ENCODE data around the gene LAIR1. TPM values are rescaled to one million over a fixed set of nuclear protein-coding genes. Genes with fewer than 3 reads are reported as not detected.
A peak's percentile ranks its signal among the peaks of the same experiment; 100 is the strongest.
"Not testable (repeated sequence)": the region's sequence is repeated elsewhere in the genome, so short reads cannot be mapped to it uniquely, and the experiment has no call there.

The LAIR1 gene
- total RNA-seq, 1 donor from 2014 or later: not detected

DNA sequence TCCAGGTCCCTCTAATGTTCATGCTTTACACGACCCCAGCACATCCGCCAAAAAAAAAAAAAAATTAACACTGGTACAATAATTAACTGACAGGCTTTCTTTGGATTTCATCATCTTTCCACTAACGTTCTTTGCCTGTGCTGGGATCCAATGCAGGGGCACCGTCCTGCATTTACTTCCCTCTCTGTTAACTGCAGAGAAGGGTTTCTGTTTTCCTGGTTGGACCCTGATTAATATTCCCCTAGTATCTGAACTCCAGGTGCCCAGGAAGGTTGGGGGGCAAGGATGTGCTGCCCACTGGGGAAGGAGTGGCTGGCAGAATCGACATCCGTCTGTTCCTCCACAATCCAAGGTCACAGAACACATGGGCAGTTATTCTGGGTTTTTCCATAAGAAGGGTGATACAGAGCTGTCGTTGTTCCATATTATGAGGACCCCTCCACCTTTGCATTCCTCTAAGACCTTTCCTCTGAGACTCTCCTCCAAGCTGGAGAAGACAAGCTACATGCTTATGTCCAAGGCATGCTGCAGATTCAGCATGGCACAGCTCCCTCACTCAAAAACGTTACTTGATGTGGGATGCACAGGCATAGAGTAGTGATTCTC, 4.5 kb upstream of the LAIR1 start:
- TF ChIP-seq CTCF (IDR thresholded peaks at IDR 0.05; ENCODE audit: unreplicated experiment): no peak
- Mint-ChIP-seq H3K27me3 (peaks cover 20% of the 10 kb centered on the region), H3K4me3 (ENCODE audit: low read depth) (no peak overlapping the region), H3K9me3 (ENCODE audit: low read depth) (no peaks in the 10 kb centered on the region), H3K27ac (no peak overlapping the region), H3K36me3 (ENCODE audit: insufficient read depth) (no peaks in the 10 kb centered on the region), H3K4me1 (ENCODE audit: low read depth) (no peaks in the 10 kb centered on the region)
- no peak for DNase-seq (ENCODE audit: low spot score, unreplicated experiment)

GRCh38 chr19:54366811-54367210, 2.1 kb upstream of the LAIR1 start:
- no peak for TF ChIP-seq CTCF (IDR thresholded peaks at IDR 0.05; ENCODE audit: unreplicated experiment)
- no peaks in the 10 kb centered on the region for H3K36me3 Mint-ChIP-seq (ENCODE audit: insufficient read depth)
- no peak overlapping the region for H3K4me3 Mint-ChIP-seq (ENCODE audit: low read depth)
- H3K27me3 Mint-ChIP-seq: peaks cover 33% of the 10 kb centered on the region
- H3K4me1 Mint-ChIP-seq (ENCODE audit: low read depth): no peaks in the 10 kb centered on the region
- no peak for DNase-seq (ENCODE audit: low spot score, unreplicated experiment)
- H3K27ac Mint-ChIP-seq: no peak overlapping the region
- H3K9me3 Mint-ChIP-seq (ENCODE audit: low read depth): no peaks in the 10 kb centered on the region

DNA sequence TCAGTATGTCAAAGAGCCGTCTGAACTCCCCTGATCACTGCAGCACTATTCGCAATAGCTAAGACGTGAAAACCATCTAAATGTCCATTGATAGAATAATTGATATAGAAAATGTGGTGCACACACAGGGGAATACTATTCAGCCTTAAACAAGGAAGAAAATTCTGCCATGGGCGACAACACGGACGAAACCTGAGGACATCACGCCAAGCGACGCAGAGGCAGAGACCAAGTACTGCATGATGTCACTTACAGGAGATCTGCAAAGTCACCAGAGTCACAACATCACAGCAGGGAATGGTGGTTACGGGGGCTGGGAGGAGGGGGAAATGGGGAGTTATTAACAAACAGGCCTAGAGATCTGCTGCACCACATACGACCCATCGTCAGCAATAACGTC, 1.1 kb upstream of the LAIR1 start:
- H3K4me1 Mint-ChIP-seq (ENCODE audit: low read depth); H3K4me3 Mint-ChIP-seq (ENCODE audit: low read depth); H3K9me3 Mint-ChIP-seq (ENCODE audit: low read depth); DNase-seq (ENCODE audit: low spot score, unreplicated experiment); H3K27ac Mint-ChIP-seq; H3K36me3 Mint-ChIP-seq (ENCODE audit: insufficient read depth): not testable (repeated sequence)
- H3K27me3 Mint-ChIP-seq: peaks cover 38% of the 10 kb centered on the region

DNA sequence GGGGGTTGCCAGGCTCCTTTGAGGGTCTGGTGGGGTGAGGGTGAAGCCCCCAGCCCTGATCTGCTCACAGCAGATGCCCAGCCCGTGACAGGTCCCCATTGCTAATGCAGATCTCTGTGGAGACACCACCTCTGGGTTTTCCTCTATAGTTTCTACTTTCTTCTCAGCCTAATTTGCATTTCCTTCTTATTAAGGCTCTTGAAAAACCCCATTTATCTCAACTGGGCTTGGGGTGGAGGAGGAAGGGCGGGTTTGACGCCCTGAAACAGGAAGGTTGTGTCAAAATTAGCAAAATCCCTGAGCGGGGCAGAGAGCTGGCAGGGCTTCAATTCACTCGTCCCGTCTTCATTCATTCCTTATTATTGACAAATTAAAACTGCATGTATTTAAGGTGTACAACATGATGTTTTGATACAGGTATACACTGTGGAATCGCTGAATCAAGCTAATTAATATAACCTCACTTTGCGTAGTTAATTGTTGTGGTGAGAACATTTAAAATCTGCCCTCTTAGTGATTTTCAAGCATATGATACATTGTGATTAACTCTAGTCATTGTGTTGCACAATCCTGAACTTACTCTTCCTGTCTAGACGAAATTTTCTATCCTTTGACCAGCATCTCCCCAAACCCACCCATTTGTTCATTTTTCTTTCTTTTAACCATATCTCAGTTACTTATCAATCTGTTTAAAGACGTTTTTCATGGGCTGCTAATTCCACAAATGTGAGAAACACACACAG, 2.9 kb downstream of the LAIR1 start:
- H3K27ac Mint-ChIP-seq; H3K4me1 Mint-ChIP-seq (ENCODE audit: low read depth); H3K4me3 Mint-ChIP-seq (ENCODE audit: low read depth); H3K36me3 Mint-ChIP-seq (ENCODE audit: insufficient read depth); H3K9me3 Mint-ChIP-seq (ENCODE audit: low read depth); DNase-seq (ENCODE audit: low spot score, unreplicated experiment): not testable (repeated sequence)
- H3K27me3 Mint-ChIP-seq: peaks cover 30% of the 10 kb centered on the region

DNA sequence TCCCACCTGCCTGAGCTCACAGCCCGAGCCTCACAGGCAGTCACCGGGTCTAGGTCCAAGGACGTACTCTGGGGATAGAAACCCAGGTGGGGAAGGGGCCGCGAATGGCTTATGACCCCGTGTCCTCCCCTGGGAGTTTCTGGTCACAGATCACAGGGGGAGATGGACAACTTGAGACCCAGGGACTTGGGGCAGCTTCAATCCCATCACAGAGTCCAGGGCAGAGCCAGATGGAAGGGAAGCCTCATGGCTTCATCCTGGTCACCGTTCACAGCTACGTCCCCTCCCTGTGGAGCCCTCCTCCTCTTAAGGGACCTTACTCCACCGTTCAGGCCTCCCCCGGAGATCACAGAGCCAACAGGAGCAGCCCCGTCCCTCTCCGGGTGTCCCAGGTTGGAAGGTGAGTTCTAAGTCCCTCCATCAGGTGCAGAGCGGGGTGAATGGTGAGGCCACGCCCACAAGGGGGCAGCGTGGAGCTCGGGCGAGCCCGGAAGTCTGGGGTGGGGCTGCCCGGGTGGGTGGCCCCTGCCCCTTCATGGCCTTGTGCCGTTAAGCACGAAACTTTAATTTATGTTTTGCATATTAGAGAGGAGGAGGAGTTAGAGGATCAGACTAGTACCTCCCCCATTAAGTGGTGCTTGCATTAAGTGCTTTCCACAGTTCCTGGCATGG, 5.4 kb downstream of the LAIR1 start:
- peak; percentile 37 for DNase-seq (ENCODE audit: low spot score, unreplicated experiment)
- peak; percentile 39 for TF ChIP-seq CTCF (IDR thresholded peaks at IDR 0.05; ENCODE audit: unreplicated experiment)
- H3K9me3 Mint-ChIP-seq (ENCODE audit: low read depth); H3K4me3 Mint-ChIP-seq (ENCODE audit: low read depth); H3K36me3 Mint-ChIP-seq (ENCODE audit: insufficient read depth); H3K4me1 Mint-ChIP-seq (ENCODE audit: low read depth); H3K27ac Mint-ChIP-seq: not testable (repeated sequence)
- H3K27me3 Mint-ChIP-seq: peaks cover 26% of the 10 kb centered on the region

DNA sequence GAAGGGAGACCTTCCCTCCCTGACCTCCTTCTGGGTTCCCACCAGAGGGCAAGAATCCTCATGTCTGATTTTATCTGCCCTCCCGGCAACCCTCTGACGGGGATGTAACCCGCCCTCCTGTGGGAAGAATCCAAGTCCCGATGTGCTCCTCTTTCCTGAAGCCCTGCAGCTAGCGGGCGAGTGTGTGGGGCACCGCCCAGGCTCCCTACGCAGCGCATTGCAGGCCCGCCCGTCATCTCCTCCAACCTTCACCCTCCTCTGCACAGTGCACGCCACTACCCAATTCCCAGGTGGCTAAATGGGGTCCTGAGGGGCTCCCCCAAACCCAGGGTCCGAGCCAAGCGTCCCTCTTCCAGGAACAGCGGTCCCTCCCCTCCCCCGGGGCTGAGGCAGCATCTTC, 7.3 kb downstream of the LAIR1 start:
- no peak for TF ChIP-seq CTCF (IDR thresholded peaks at IDR 0.05; ENCODE audit: unreplicated experiment)
- no peak overlapping the region for H3K27ac Mint-ChIP-seq

More for the DNA sequence above, 7.3 kb downstream of the LAIR1 start:
- H3K36me3 Mint-ChIP-seq (ENCODE audit: insufficient read depth): no peaks in the 10 kb centered on the region
- H3K9me3 Mint-ChIP-seq (ENCODE audit: low read depth): no peaks in the 10 kb centered on the region
- H3K4me3 Mint-ChIP-seq (ENCODE audit: low read depth): no peak overlapping the region
- no peaks in the 10 kb centered on the region for H3K4me1 Mint-ChIP-seq (ENCODE audit: low read depth)
- DNase-seq (ENCODE audit: low spot score, unreplicated experiment): no peak
- peaks cover 24% of the 10 kb centered on the region for H3K27me3 Mint-ChIP-seq

Data from progenitor cell of endocrine pancreas (in vitro differentiated cells).